Lower leg skin (tissue), 4 donors: Measurements from ENCODE around the gene POMT2. TPM values are rescaled to one million over a fixed set of nuclear protein-coding genes. Genes with fewer than 3 reads are reported as not detected.

Experiments
- DNase-seq, 2 donors: peaks; one replicate each; pipeline ENCODE4 v3.0.0-alpha.2; 2019; ENCODE audit warnings: low spot score in 2 of 2
- H3K4me3 ChIP-seq: fragments of 200-600 bp; sonication (generic); 2 replicates; pipeline ENCODE4 v1.5.1; 2017; ENCODE audit warnings: mild to moderate bottlenecking, low read depth; ENCODE audit not compliant: poor library complexity, severe bottlenecking
- CTCF ChIP-seq, 3 donors: fragments of 450-650 bp; IDR thresholded peaks; one replicate each; pipeline ENCODE4 v1.5.1; 2016; ENCODE audit warnings: antibody characterized with exemption in 3 of 3, mild to moderate bottlenecking in 3 of 3, moderate library complexity in 2 of 3
- POLR2A ChIP-seq, 2 donors: fragments of 450-650 bp; IDR thresholded peaks; one replicate each; pipeline ENCODE4 v1.6.1; 2016 to 2017; ENCODE audit warnings: antibody characterized with exemption in 2 of 2, mild to moderate bottlenecking in 1 of 2, moderate library complexity in 1 of 2
- WGBS, 2 donors: methylation state at CpG; one replicate each; pipeline ENCODE4 v1.1.5; 2018; 5-methylcytosine and 5-hydroxymethylcytosine counted together
- intact Hi-C: fragments of 100-400 bp; cut with DNase I; formaldehyde crosslinking; loops from one replicate; pipeline ENCODE4 v1.15.0; 2023; ENCODE audit warnings: low total_unique reads
- total RNA-seq, 4 donors: library from RNA; depleted of rRNA; stranded (reverse); fragments of >200 nt; gene quantifications; one replicate each; pipeline ENCODE4 v1.1.0, GENCODE V29; 2016

The POMT2 gene
- total RNA-seq, 4 donors from 2014 or later, result 9.1 to 23.0 (median 15.9) TPM

GRCh38 chr14:77258566-77258965 lies 62.1 kb downstream of the POMT2 start:
- TF ChIP-seq CTCF (IDR thresholded peaks at IDR 0.05) (no peak), POLR2A (IDR thresholded peaks at IDR 0.05) (no peak)
- H3K4me3 ChIP-seq, result no peak overlapping the region
- no peak for DNase-seq
- intact Hi-C loops, result no loop called here
- WGBS, 2 donors, result 89 to 91% methylated on average over 5 of the region's 5 CpGs

DNA sequence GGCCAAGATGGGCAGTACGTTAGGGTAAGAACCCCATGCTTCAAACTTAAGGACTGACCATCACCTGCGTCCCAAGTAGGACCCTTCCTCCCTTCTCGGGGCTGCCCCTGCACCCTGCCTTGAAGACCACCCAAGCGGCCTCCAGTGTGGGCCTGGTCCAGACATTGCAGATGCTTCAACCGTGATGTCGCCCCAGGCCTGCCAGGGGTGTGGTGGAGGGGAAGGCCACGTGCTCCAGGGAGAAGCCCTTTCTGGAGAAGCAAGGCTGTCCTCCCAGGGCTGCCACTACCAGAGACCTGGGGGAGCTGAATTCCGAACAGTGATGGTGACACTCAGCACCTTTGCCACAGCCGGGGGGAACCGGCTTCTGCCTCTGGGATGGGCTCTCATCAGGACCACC lies 63.0 kb downstream of the POMT2 start:
- WGBS, 2 donors, result 83 to 90% methylated on average over 10 of the region's 10 CpGs
- H3K4me3 ChIP-seq, result no peak overlapping the region
- no peak for TF ChIP-seq CTCF (IDR thresholded peaks at IDR 0.05)
- TF ChIP-seq POLR2A (IDR thresholded peaks at IDR 0.05), result no peak
- DNase-seq, result no peak
- intact Hi-C loops, result no loop called here

GRCh38 chr14:77256694-77257093 lies 64.0 kb downstream of the POMT2 start:
- DNase-seq, result no peak
- H3K4me3 ChIP-seq, result no peak overlapping the region
- no peak for TF ChIP-seq CTCF (IDR thresholded peaks at IDR 0.05)
- intact Hi-C loops, result no loop called here
- 88 to 91% methylated on average over 8 of the region's 8 CpGs for WGBS, 2 donors

GRCh38 chr14:77253333-77254190 lies 67.1 kb downstream of the POMT2 start:
- intact Hi-C loops, result no loop called here
- DNase-seq, result no peak
- 67 to 68% methylated on average over 20 of the region's 20 CpGs for WGBS, 2 donors
- no peak for TF ChIP-seq CTCF (IDR thresholded peaks at IDR 0.05)
- TF ChIP-seq POLR2A (IDR thresholded peaks at IDR 0.05), result no peak
- H3K4me3 ChIP-seq, result no peak overlapping the region

DNA sequence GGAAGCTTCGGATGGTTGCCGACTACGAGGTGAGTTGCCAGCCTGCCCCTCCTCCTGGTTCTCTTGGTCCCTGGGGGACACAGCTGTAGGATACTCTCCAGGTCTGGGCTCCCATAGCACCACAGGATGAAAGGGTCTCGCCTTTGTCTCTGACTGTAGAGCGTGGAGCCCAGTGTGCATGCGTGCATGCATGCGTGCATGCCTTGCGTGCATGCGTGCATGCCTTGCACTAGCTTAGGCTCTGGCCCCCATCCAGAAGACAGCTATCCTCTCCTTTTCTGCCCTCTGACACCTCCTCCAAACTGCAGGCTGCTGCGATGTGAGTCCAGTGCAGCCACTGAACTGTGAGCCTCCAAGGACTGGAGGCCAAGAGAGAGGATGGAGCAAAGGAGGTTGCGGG lies 68.8 kb downstream of the POMT2 start:
- intact Hi-C loops, result no loop called here
- WGBS, 2 donors, result 92 to 94% methylated on average over 11 of the region's 11 CpGs
- TF ChIP-seq CTCF (IDR thresholded peaks at IDR 0.05) (no peak), POLR2A (IDR thresholded peaks at IDR 0.05) (no peak)
- DNase-seq, result no peak
- no peak overlapping the region for H3K4me3 ChIP-seq

GRCh38 chr14:77250927-77251326 lies 69.8 kb downstream of the POMT2 start:
- intact Hi-C loops, result no loop called here
- DNase-seq, result no peak
- WGBS, 2 donors, result 85 to 89% methylated on average over 6 of the region's 6 CpGs
- TF ChIP-seq CTCF (IDR thresholded peaks at IDR 0.05), result no peak
- no peak for TF ChIP-seq POLR2A (IDR thresholded peaks at IDR 0.05)
- H3K4me3 ChIP-seq, result no peak overlapping the region
